OCI-LY7 (cell line): ENCODE data around the gene LIPH.
"Not testable (repeated sequence)": the region's sequence is repeated elsewhere in the genome, so short reads cannot be mapped to it uniquely, and the experiment has no call there.

Experiments
- CTCF ChIP-seq: fragments of 200-600 bp; sonication (generic); conservative IDR thresholded peaks from 2 replicates; pipeline ENCODE4 v1.5.1; 2014; ENCODE audit warnings: mild to moderate bottlenecking, antibody characterized with exemption, low read length, moderate library complexity, mixed read lengths
- EZH2phosphoT487 ChIP-seq: fragments of 200-600 bp; sonication (generic); IDR thresholded peaks from 2 replicates; pipeline ENCODE4 v1.6.1; 2018; ENCODE audit warnings: low read depth, borderline replicate concordance, mild to moderate bottlenecking, mixed run types, antibody characterized with exemption, low read length, moderate library complexity, mixed read lengths

- not testable (repeated sequence) for TF ChIP-seq CTCF, EZH2phosphoT487
Observed at GRCh38 chr3:185474922-185475321, 77.5 kb downstream of the LIPH start.
